ENCODE measurements around the gene PRMT2. TPM values are rescaled to one million over a fixed set of nuclear protein-coding genes. Genes with fewer than 3 reads are reported as not detected.

Gene PRMT2
- polyA plus RNA-seq, 1 experiment: 241 TPM

DNA sequence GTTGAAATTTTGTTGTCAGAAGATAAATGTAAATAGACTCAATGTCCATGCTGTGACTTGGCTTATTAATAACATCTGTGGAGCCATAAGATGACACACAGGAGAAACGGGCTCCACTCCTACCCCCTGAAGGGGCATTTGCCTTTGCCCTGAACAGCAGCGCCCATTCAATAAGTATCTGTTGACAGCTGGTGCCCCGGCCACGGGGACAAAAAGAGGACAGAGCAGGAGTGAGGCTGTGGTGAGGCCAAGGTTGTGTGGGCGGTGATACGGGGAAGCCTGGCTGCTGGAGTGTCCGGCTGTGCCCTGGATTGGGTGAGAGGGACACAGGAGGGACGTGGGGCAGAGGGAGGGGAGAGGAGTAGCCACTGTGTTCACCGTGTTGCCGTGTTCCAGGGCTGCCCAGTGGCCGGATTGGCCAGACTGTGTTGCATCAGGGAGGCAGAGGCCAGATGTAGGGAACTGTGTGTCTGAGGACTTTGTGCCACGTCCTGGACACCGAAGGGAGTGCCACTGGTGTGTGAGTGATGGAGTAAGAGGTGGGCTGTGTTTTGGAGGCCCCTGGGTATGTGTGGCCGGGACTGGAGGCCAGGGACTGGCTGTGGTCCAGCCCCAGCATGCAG, 15.1 kb downstream of the PRMT2 start:
- TF ChIP-seq, protein P1, sequence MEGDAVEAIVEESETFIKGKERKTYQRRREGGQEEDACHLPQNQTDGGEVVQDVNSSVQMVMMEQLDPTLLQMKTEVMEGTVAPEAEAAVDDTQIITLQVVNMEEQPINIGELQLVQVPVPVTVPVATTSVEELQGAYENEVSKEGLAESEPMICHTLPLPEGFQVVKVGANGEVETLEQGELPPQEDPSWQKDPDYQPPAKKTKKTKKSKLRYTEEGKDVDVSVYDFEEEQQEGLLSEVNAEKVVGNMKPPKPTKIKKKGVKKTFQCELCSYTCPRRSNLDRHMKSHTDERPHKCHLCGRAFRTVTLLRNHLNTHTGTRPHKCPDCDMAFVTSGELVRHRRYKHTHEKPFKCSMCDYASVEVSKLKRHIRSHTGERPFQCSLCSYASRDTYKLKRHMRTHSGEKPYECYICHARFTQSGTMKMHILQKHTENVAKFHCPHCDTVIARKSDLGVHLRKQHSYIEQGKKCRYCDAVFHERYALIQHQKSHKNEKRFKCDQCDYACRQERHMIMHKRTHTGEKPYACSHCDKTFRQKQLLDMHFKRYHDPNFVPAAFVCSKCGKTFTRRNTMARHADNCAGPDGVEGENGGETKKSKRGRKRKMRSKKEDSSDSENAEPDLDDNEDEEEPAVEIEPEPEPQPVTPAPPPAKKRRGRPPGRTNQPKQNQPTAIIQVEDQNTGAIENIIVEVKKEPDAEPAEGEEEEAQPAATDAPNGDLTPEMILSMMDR (IDR thresholded peaks at IDR 0.05; ENCODE audit: insufficient read depth, low read depth, low read length): no peak
- H3K36me3 ChIP-seq (ENCODE audit: control insufficient read depth, insufficient read depth, low read length): peaks cover 46% of the 10 kb centered on the region
- DNase-seq (ENCODE audit: low read depth): no peak
- no peaks in the 10 kb centered on the region for H3K27me3 ChIP-seq (ENCODE audit: control insufficient read depth, insufficient read depth, low read length)
- ChIA-PET POLR2A (no interaction called here), CTCF (no interaction called here)
- H3K4me3 ChIP-seq (ENCODE audit: low read depth, low read length): no peak overlapping the region

GRCh38 chr21:46651121-46651520, 15.6 kb downstream of the PRMT2 start:
- TF ChIP-seq, protein P1 (IDR thresholded peaks at IDR 0.05; ENCODE audit: insufficient read depth, low read depth, low read length): no peak
- POLR2A ChIA-PET: no interaction called here
- CTCF ChIA-PET: no interaction called here
- no peaks in the 10 kb centered on the region for H3K27me3 ChIP-seq (ENCODE audit: control insufficient read depth, insufficient read depth, low read length)
- DNase-seq (ENCODE audit: low read depth): no peak
- H3K4me3 ChIP-seq (ENCODE audit: low read depth, low read length): no peak overlapping the region
- H3K36me3 ChIP-seq (ENCODE audit: control insufficient read depth, insufficient read depth, low read length): peaks cover 44% of the 10 kb centered on the region

- POLR2A ChIA-PET: no interaction called here
- TF ChIP-seq, protein P1 (IDR thresholded peaks at IDR 0.05; ENCODE audit: insufficient read depth, low read depth, low read length): no peak
- Histone ChIP-seq H3K27me3 (ENCODE audit: control insufficient read depth, insufficient read depth, low read length) (no peaks in the 10 kb centered on the region), H3K36me3 (ENCODE audit: control insufficient read depth, insufficient read depth, low read length) (peaks cover 29% of the 10 kb centered on the region), H3K4me3 (ENCODE audit: low read depth, low read length) (no peak overlapping the region)
- DNase-seq (ENCODE audit: low read depth): no peak
- CTCF ChIA-PET: interaction anchor here (1.3 kb wide), 1 partner anchor 9 kb away, joined by 3 read pairs; no protein-coding TSS in a partner anchor
Observed at GRCh38 chr21:46655230-46655629, 19.8 kb downstream of the PRMT2 start.

GRCh38 chr21:46656820-46657219, 21.3 kb downstream of the PRMT2 start:
- CTCF ChIA-PET: interaction anchor here (0.6 kb wide), 1 partner anchor 18 kb away, joined by 3 read pairs; no protein-coding TSS in a partner anchor
- POLR2A ChIA-PET: no interaction called here
- TF ChIP-seq, protein P1 (IDR thresholded peaks at IDR 0.05; ENCODE audit: insufficient read depth, low read depth, low read length): no peak
- no peak for DNase-seq (ENCODE audit: low read depth)
- H3K27me3 ChIP-seq (ENCODE audit: control insufficient read depth, insufficient read depth, low read length): no peaks in the 10 kb centered on the region
- H3K4me3 ChIP-seq (ENCODE audit: low read depth, low read length): no peak overlapping the region
- H3K36me3 ChIP-seq (ENCODE audit: control insufficient read depth, insufficient read depth, low read length): peaks cover 16% of the 10 kb centered on the region

- ChIA-PET POLR2A (no interaction called here), CTCF (no interaction called here)
- H3K36me3 ChIP-seq (ENCODE audit: control insufficient read depth, insufficient read depth, low read length): peaks cover 8% of the 10 kb centered on the region
- H3K27me3 ChIP-seq (ENCODE audit: control insufficient read depth, insufficient read depth, low read length): no peaks in the 10 kb centered on the region
- H3K4me3 ChIP-seq (ENCODE audit: low read depth, low read length): no peak overlapping the region
- TF ChIP-seq, protein P1 (IDR thresholded peaks at IDR 0.05; ENCODE audit: insufficient read depth, low read depth, low read length): no peak
- DNase-seq (ENCODE audit: low read depth): no peak
Observed at GRCh38 chr21:46660505-46660904, 25.0 kb downstream of the PRMT2 start.
